GM18861 (cell line): ENCODE data around the gene LIX1L.

Experiments
- ATAC-seq: cut with Tn5 transposase; IDR thresholded peaks from one replicate; pipeline ENCODE4 v1.9.1; 2021; ENCODE audit not compliant: unreplicated experiment

LIX1L gene

GRCh38 chr1:145985502-145986439 lies 28.0 kb upstream of the LIX1L start:
- ATAC-seq, result no peak

GRCh38 chr1:145985129-145985501 lies 27.3 kb upstream of the LIX1L start:
- ATAC-seq, result no peak

GRCh38 chr1:145983960-145984830 lies 26.4 kb upstream of the LIX1L start:
- ATAC-seq, result no peak

GRCh38 chr1:145983206-145983675 lies 25.4 kb upstream of the LIX1L start:
- ATAC-seq, result no peak

GRCh38 chr1:145982010-145982723 lies 24.4 kb upstream of the LIX1L start:
- ATAC-seq, result no peak

- ATAC-seq, result no peak
Observed at GRCh38 chr1:145980457-145980994, 22.7 kb upstream of the LIX1L start.

GRCh38 chr1:145979746-145980456 lies 22.1 kb upstream of the LIX1L start:
- ATAC-seq, result peak; percentile 31

- peak; percentile 77 for ATAC-seq
Observed at GRCh38 chr1:145978854-145979745, 21.3 kb upstream of the LIX1L start.

GRCh38 chr1:145978471-145978853 lies 20.6 kb upstream of the LIX1L start:
- ATAC-seq, result no peak

- ATAC-seq, result peak; percentile 29
Observed at GRCh38 chr1:145977486-145978470, 20.0 kb upstream of the LIX1L start.

- no peak for ATAC-seq
Observed at GRCh38 chr1:145977016-145977415, 19.2 kb upstream of the LIX1L start.

- ATAC-seq, result no peak
Observed at GRCh38 chr1:145975216-145975615, 17.4 kb upstream of the LIX1L start.

- no peak for ATAC-seq
Observed at GRCh38 chr1:145974721-145975120, 16.9 kb upstream of the LIX1L start.

GRCh38 chr1:145972580-145972979 lies 14.8 kb upstream of the LIX1L start:
- ATAC-seq, result no peak

- no peak for ATAC-seq
Observed at GRCh38 chr1:145967288-145967687, 9.5 kb upstream of the LIX1L start.

GRCh38 chr1:145965119-145965744 lies 7.4 kb upstream of the LIX1L start:
- no peak for ATAC-seq

- peak; percentile 81 for ATAC-seq
Observed at GRCh38 chr1:145964328-145965118, 6.7 kb upstream of the LIX1L start, which contains the start of the genes ANKRD34A and POLR3GL. TSS of gene ANKRD34A (minus strand) at chr1:145964575. CDS start at chr1:145961759, 2,816 bp downstream. TSS of gene POLR3GL (plus strand) at chr1:145964690. CDS start at chr1:145974866, 10,176 bp downstream.
